Keratinocyte (primary cell): ENCODE data around the gene TMLHE. TPM values are rescaled to one million over a fixed set of nuclear protein-coding genes. Genes with fewer than 3 reads are reported as not detected.

Experiments
- DNase-seq: peaks from one replicate; pipeline ENCODE4 v3.0.0-alpha.2; 2011; ENCODE audit warnings: low read depth, missing footprints, low spot score
- FAIRE-seq: peaks from 2 replicates; lab custom pipeline; 2011; peaks lifted over from hg19 to GRCh38; lab: Jason Lieb, UNC
- H2AFZ ChIP-seq: 2 replicates; pipeline ENCODE4 v1.6.0; 2012; ENCODE audit warnings: low read length, control low read depth, inconsistent platforms; ENCODE audit not compliant: control insufficient read depth
- H3K27ac ChIP-seq: 2 replicates; pipeline ENCODE4 v1.5.1; 2011; ENCODE audit warnings: low read length; ENCODE audit not compliant: control insufficient read depth, insufficient read depth
- H3K27me3 ChIP-seq: 3 replicates; pipeline ENCODE4 v1.6.0; 2011; ENCODE audit warnings: low read length; ENCODE audit not compliant: control insufficient read depth, insufficient read depth; ENCODE audit errors: extremely low read depth
- H3K36me3 ChIP-seq, 2 experiments: 2 replicates in 1 of 2; 3 replicates in 1 of 2; pipeline ENCODE4 v1.5.1; 2011; ENCODE audit warnings: low read length in 2 of 2, mild to moderate bottlenecking in 1 of 2; ENCODE audit not compliant: control insufficient read depth in 2 of 2, insufficient read depth in 2 of 2; ENCODE audit errors: extremely low read depth in 1 of 2
- H3K4me1 ChIP-seq: 3 replicates; pipeline ENCODE4 v1.5.1; 2011; ENCODE audit warnings: low read length; ENCODE audit not compliant: control insufficient read depth, insufficient read depth; ENCODE audit errors: extremely low read depth
- H3K4me2 ChIP-seq: 3 replicates; pipeline ENCODE4 v1.6.0; 2011; ENCODE audit warnings: low read depth, low read length; ENCODE audit not compliant: control insufficient read depth, insufficient read depth; ENCODE audit errors: extremely low read depth
- H3K4me3 ChIP-seq, 3 experiments: fragments of 200-600 bp in 1 of 3; sonication (generic) in 1 of 3; 2 replicates in 2 of 3; 3 replicates in 1 of 3; pipeline ENCODE4 v1.5.1; 2011 to 2016; ENCODE audit warnings: low read length in 3 of 3, mild to moderate bottlenecking in 3 of 3, control low read depth in 2 of 3, inconsistent platforms in 1 of 3, low read depth in 1 of 3, mixed read lengths in 1 of 3, mixed run types in 1 of 3, moderate library complexity in 1 of 3; ENCODE audit not compliant: control insufficient read depth in 2 of 3, insufficient read depth in 2 of 3; ENCODE audit errors: extremely low read depth in 1 of 3
- H3K79me2 ChIP-seq: 2 replicates; pipeline ENCODE4 v1.6.0; 2012; ENCODE audit warnings: low read length; ENCODE audit not compliant: control insufficient read depth, insufficient read depth
- H3K9ac ChIP-seq: 3 replicates; pipeline ENCODE4 v1.6.0; 2011; ENCODE audit warnings: low read length; ENCODE audit not compliant: control insufficient read depth, insufficient read depth; ENCODE audit errors: extremely low read depth
- H3K9me1 ChIP-seq: 3 replicates; pipeline ENCODE4 v1.6.0; 2011; ENCODE audit warnings: low read length; ENCODE audit not compliant: control insufficient read depth, insufficient read depth; ENCODE audit errors: extremely low read depth
- H3K9me3 ChIP-seq: 2 replicates; pipeline ENCODE4 v1.5.1; 2012; ENCODE audit warnings: low read depth, low read length; ENCODE audit not compliant: control insufficient read depth
- H4K20me1 ChIP-seq: 3 replicates; pipeline ENCODE4 v1.6.0; 2011; ENCODE audit warnings: low read length; ENCODE audit not compliant: control insufficient read depth, insufficient read depth; ENCODE audit errors: extremely low read depth
- EZH2 ChIP-seq: IDR thresholded peaks from one replicate; pipeline ENCODE4 v1.6.1; 2012; ENCODE audit warnings: inconsistent platforms, mild to moderate bottlenecking, low read length, moderate library complexity
- dilution Hi-C: fragments of 300-500 bp; cut with MboI; formaldehyde crosslinking; loops from one replicate; pipeline ENCODE4 v1.7.0; 2020; ENCODE audit warnings: low sequenced_read_pairs; ENCODE audit not compliant: extremely low pct_ligation_motif_present
- polyA plus RNA-seq, 5 experiments: library from polyadenylated mRNA; depleted of rRNA in 3 of 5; stranded (reverse) in 3 of 5; stranded (forward) in 1 of 5; unstranded in 1 of 5; fragments of >200 nt; gene quantifications; 1 replicate in 1 of 5; 2 replicates in 3 of 5; 3 replicates in 1 of 5; pipeline versions ENCODE4 v1.2.1 to v1.2.3, GENCODE V29; 2011 to 2012; ENCODE audit warnings: missing spikeins in 2 of 5, low read depth in 1 of 5, low replicate concordance in 1 of 5
- TF ChIP-seq, protein P1 (sequence below), 3 experiments: IDR thresholded peaks in 1 of 3; conservative IDR thresholded peaks in 1 of 3; optimal IDR thresholded peaks in 1 of 3; 2 replicates in 2 of 3; 3 replicates in 1 of 3; pipeline versions ENCODE3 to v1.5.1; 2011; ENCODE audit warnings: low read length in 3 of 3, mild to moderate bottlenecking in 3 of 3, moderate library complexity in 2 of 3, control low read depth in 1 of 3, inconsistent platforms in 1 of 3; ENCODE audit not compliant: insufficient read depth in 2 of 3; ENCODE audit errors: extremely low read depth in 1 of 3

TMLHE gene
- polyA plus RNA-seq, 1 donor (not counting 4 experiments of a cell fraction or from before 2014, with no cell fraction given) = 15.7 TPM

DNA sequence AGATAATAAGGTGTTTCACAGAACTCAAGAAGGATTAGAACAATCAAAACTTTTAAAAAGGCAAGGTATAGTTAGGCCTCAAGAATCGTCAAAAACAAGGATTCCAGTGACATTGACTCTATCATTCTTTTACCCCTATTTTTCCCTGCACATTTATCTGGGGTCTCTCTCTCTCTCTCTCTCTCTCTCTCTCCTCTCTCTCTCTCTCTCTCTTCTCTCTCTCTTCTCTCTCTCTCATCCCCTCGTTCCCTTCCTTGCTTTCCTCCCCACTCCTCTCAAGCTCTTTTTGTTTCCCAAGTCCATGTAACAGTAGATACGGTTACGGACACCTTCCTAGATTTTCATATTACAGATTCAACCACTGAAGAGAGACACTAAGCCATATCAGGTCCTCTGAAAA is 3.2 kb upstream of the TMLHE start:
- TF ChIP-seq EZH2 = no peak
- TF ChIP-seq, protein P1, sequence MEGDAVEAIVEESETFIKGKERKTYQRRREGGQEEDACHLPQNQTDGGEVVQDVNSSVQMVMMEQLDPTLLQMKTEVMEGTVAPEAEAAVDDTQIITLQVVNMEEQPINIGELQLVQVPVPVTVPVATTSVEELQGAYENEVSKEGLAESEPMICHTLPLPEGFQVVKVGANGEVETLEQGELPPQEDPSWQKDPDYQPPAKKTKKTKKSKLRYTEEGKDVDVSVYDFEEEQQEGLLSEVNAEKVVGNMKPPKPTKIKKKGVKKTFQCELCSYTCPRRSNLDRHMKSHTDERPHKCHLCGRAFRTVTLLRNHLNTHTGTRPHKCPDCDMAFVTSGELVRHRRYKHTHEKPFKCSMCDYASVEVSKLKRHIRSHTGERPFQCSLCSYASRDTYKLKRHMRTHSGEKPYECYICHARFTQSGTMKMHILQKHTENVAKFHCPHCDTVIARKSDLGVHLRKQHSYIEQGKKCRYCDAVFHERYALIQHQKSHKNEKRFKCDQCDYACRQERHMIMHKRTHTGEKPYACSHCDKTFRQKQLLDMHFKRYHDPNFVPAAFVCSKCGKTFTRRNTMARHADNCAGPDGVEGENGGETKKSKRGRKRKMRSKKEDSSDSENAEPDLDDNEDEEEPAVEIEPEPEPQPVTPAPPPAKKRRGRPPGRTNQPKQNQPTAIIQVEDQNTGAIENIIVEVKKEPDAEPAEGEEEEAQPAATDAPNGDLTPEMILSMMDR (optimal IDR thresholded peaks at IDR 0.05 in 1 of 3, IDR thresholded peaks at IDR 0.05 in 1 of 3, conservative IDR thresholded peaks at IDR 0.05 in 1 of 3; ENCODE audit: extremely low read depth in 1 of 3, insufficient read depth in 2 of 3, low read length in 3 of 3) = no peak
- no peak overlapping the region for H3K4me2 ChIP-seq
- H2AFZ ChIP-seq = no peak overlapping the region
- DNase-seq (no peak), FAIRE-seq (no peak)
- H3K9ac ChIP-seq = no peak overlapping the region
- H3K4me3 ChIP-seq = no peak overlapping the region
- H3K4me1 ChIP-seq = no peaks in the 10 kb centered on the region
- peaks cover 2% of the 10 kb centered on the region for H3K79me2 ChIP-seq
- H3K9me1 ChIP-seq = no peaks in the 10 kb centered on the region
- no peaks in the 10 kb centered on the region for H4K20me1 ChIP-seq
- dilution Hi-C loops = no loop called here
- H3K36me3 ChIP-seq = no peaks in the 10 kb centered on the region
- no peak overlapping the region for H3K27ac ChIP-seq
- no peaks in the 10 kb centered on the region for H3K9me3 ChIP-seq
- no peaks in the 10 kb centered on the region for H3K27me3 ChIP-seq

- H3K9ac ChIP-seq = no peak overlapping the region
- DNase-seq = no peak
- H3K27me3 ChIP-seq = no peaks in the 10 kb centered on the region
- no peak overlapping the region for H3K4me2 ChIP-seq
- no peaks in the 10 kb centered on the region for H4K20me1 ChIP-seq
- no peak overlapping the region for H2AFZ ChIP-seq
- dilution Hi-C loops = no loop called here
- no peaks in the 10 kb centered on the region for H3K9me3 ChIP-seq
- H3K4me1 ChIP-seq = no peaks in the 10 kb centered on the region
- TF ChIP-seq EZH2 = no peak
- no peak overlapping the region for H3K4me3 ChIP-seq
- no peak for FAIRE-seq
- H3K36me3 ChIP-seq = no peaks in the 10 kb centered on the region
- H3K79me2 ChIP-seq = peaks cover 2% of the 10 kb centered on the region
- H3K9me1 ChIP-seq = no peaks in the 10 kb centered on the region
- no peak overlapping the region for H3K27ac ChIP-seq
Observed at GRCh38 chrX:155613927-155614559, 1.3 kb upstream of the TMLHE start.

DNA sequence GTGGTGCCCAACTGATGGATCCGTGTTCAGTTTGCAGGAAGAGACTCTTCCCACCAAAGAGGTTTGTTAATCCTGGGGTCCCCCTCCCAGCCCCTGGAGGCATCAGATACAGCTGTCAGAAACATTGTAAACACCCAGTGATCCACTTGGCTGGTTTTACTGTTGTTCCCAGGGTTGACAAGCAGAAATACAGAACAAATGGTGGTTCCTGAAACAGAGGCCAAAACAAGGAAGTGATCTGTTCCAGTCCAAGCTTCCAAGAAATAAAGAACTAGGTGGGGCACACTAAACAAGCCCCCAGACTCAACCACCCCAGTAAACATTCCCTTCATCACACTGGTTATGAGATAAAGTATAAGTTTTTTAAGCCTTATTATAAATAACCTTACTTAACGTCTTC is 1.4 kb downstream of the TMLHE start:
- Histone ChIP-seq H3K4me3 (no peak overlapping the region), H2AFZ (no peak overlapping the region), H3K4me2 (peak overlapping the region; percentile 27), H3K9me1 (no peaks in the 10 kb centered on the region), H3K79me2 (peaks cover 8% of the 10 kb centered on the region), H3K36me3 (no peaks in the 10 kb centered on the region), H3K27ac (no peak overlapping the region), H3K27me3 (no peaks in the 10 kb centered on the region), H4K20me1 (no peaks in the 10 kb centered on the region), H3K9ac (no peak overlapping the region), H3K9me3 (no peaks in the 10 kb centered on the region), H3K4me1 (no peaks in the 10 kb centered on the region)
- dilution Hi-C loops = no loop called here
- DNase-seq = no peak
- FAIRE-seq = no peak
- TF ChIP-seq EZH2 = no peak
- TF ChIP-seq, protein P1 (optimal IDR thresholded peaks at IDR 0.05 in 1 of 3, IDR thresholded peaks at IDR 0.05 in 1 of 3, conservative IDR thresholded peaks at IDR 0.05 in 1 of 3; ENCODE audit: extremely low read depth in 1 of 3, insufficient read depth in 2 of 3, low read length in 3 of 3) = no peak
